Lower leg skin (tissue), 4 donors: Measurements from ENCODE around the gene TOR1AIP2. TPM values are rescaled to one million over a fixed set of nuclear protein-coding genes. Genes with fewer than 3 reads are reported as not detected.

ENCODE experiments used
- DNase-seq, 2 donors: peaks; one replicate each; pipeline ENCODE4 v3.0.0-alpha.2; 2019; ENCODE audit warnings: low spot score in 2 of 2
- H3K4me3 ChIP-seq: fragments of 200-600 bp; sonication (generic); 2 replicates; pipeline ENCODE4 v1.5.1; 2017; ENCODE audit warnings: mild to moderate bottlenecking, low read depth; ENCODE audit not compliant: poor library complexity, severe bottlenecking
- POLR2A ChIP-seq, 2 donors: fragments of 450-650 bp; IDR thresholded peaks; one replicate each; pipeline ENCODE4 v1.6.1; 2016 to 2017; ENCODE audit warnings: antibody characterized with exemption in 2 of 2, mild to moderate bottlenecking in 1 of 2, moderate library complexity in 1 of 2
- WGBS, 2 donors: methylation state at CpG; one replicate each; pipeline ENCODE4 v1.1.5; 2018; 5-methylcytosine and 5-hydroxymethylcytosine counted together
- intact Hi-C: fragments of 100-400 bp; cut with DNase I; formaldehyde crosslinking; loops from one replicate; pipeline ENCODE4 v1.15.0; 2023; ENCODE audit warnings: low total_unique reads
- total RNA-seq, 4 donors: library from RNA; depleted of rRNA; stranded (reverse); fragments of >200 nt; gene quantifications; one replicate each; pipeline ENCODE4 v1.1.0, GENCODE V29; 2016
- TF ChIP-seq, protein P1 (sequence below), 3 donors: fragments of 450-650 bp; IDR thresholded peaks; one replicate each; pipeline ENCODE4 v1.5.1; 2016; ENCODE audit warnings: antibody characterized with exemption in 3 of 3, mild to moderate bottlenecking in 3 of 3, moderate library complexity in 2 of 3

The TOR1AIP2 gene
- total RNA-seq = 100 to 1,000 TPM in 1 of 4 donors, 10 to 100 TPM in 3; 81.5 to 108 (median 91.3) TPM

DNA sequence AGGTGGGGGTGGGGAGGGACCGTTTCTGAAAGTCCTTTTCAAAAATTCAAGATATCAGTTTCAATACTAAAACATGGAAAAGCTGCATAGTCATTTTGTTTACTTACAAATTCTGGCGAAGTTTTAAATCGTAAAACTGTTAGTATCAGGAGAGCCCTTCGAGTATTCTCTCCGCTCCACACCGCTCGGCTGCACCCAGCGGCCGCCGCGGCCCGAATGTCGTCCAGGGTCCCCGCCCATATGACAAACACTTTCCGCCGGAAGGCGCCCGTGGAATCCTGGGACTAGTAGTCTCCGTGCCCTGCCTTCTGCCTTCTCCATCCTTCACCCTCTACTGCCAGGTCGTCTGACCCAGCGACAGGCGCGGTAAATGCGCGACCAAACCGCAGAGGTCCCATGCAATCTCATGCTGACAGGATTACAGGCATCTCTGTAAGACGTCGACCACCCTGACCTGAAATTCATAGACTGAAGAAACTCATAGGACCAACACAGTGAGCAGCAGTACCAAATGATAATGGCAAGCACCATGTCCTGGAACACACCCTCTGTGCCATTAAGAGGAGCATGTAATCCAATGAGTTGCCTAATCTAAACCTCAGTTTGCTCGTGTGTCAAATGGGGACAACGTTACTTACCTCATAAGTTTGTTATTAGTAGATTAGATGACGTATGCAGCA is at the start of gene TOR1AIP2:
Gene TOR1AIP2 (minus strand): TSS at position 218 of the 680 bp plus-strand sequence. CDS start 25,138 bp downstream, outside the sequence.
- TF ChIP-seq POLR2A (IDR thresholded peaks at IDR 0.05) = peak in 1 of 2 donors; percentile 92
- TF ChIP-seq, protein P1, sequence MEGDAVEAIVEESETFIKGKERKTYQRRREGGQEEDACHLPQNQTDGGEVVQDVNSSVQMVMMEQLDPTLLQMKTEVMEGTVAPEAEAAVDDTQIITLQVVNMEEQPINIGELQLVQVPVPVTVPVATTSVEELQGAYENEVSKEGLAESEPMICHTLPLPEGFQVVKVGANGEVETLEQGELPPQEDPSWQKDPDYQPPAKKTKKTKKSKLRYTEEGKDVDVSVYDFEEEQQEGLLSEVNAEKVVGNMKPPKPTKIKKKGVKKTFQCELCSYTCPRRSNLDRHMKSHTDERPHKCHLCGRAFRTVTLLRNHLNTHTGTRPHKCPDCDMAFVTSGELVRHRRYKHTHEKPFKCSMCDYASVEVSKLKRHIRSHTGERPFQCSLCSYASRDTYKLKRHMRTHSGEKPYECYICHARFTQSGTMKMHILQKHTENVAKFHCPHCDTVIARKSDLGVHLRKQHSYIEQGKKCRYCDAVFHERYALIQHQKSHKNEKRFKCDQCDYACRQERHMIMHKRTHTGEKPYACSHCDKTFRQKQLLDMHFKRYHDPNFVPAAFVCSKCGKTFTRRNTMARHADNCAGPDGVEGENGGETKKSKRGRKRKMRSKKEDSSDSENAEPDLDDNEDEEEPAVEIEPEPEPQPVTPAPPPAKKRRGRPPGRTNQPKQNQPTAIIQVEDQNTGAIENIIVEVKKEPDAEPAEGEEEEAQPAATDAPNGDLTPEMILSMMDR (IDR thresholded peaks at IDR 0.05) = no peak
- peak within 1 kb of the TSS; percentile 72 for H3K4me3 ChIP-seq
- WGBS, 2 donors = 4 to 5% methylated on average over 31 of the region's 31 CpGs
- intact Hi-C loops = no loop called here
- DNase-seq = peak; percentile 91 to 98

DNA sequence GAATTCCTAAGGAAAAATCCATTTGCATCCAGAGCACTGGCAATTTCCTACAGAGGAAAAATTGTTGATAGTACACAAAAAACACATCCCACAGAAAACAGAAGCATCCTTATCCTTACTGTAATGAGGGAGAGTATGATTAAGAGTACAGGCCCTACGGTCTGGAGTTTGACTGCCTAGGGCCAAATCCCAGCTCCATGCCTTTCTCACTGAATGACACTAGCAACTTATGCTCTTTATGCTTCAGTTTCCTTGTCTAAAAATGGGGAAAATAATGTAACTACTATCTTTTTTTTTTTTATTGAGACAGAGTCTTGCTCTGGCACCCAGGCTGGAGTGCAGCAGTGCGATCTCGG is 49.2 kb upstream of the TOR1AIP2 start:
- WGBS, 2 donors = 91 to 92% methylated on average over 3 of the region's 3 CpGs
- DNase-seq = no peak
- TF ChIP-seq, protein P1 (IDR thresholded peaks at IDR 0.05) = no peak
- TF ChIP-seq POLR2A (IDR thresholded peaks at IDR 0.05) = no peak
- intact Hi-C loops = no loop called here
- H3K4me3 ChIP-seq = no peak overlapping the region

DNA sequence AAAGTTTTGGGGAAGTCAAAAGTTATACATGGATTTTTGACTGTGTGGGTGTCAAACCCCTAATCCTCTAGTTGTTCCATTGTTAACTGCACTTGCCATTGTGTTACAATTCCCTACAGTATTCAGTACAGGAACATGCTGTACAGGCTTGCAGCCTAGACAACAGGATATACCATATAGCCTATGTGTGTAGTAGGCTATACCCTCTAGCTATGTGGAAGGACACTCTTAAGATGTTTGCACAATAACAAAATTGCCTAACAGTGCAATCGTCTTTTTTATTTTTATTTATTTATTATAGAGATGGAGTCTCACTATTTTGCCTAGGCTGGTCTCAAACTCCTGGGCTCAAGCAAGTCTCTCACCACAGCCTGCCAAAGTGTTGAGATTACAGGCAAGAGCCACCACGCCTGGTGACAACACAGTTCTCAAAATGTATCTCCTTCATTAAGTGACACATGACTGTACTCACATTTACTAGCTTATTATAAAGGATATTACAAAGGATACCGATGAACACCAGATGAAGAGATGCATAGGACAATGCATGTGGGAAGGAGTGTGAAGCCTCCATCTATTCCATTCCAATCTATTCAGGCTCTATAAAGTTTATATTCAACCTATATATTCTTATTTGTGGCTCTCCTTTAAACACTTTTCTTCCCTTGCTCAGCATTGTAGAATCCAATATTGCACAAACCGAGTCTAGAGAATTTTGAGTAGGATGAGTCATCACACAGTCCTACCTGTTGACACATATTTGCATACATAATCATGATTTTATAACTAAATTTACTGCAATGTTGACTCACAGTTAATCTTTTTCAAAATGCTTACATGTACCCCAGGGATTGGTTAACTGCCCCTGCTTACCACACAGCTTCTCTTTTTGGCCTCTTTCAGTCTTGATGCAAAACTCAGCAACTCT is 48.6 kb upstream of the TOR1AIP2 start:
- WGBS, 2 donors = 69 to 78% methylated on average over 4 of the region's 4 CpGs

DNA sequence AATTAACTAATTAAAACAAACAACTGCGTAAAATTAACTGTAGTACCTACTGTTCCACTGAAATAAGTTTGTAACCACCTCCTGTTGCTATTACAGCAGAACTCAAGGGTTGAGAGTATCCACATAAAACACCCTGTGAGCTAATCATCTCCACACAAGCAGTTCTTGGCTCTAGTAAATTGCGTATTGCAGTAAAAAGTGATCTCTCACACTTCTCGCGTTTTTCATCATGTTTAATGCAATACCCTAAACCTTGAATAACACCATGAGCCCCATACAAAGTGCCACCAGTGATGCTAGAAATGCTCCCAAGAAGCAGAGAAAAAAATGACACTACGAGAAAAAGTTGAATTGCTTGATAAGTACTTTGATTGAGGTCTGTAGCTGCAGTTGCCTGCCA is 47.7 kb upstream of the TOR1AIP2 start:
- no peak overlapping the region for H3K4me3 ChIP-seq
- WGBS, 2 donors = 91 to 93% methylated on average over 5 of the region's 5 CpGs
- intact Hi-C loops = no loop called here
- TF ChIP-seq, protein P1 (IDR thresholded peaks at IDR 0.05) = no peak
- TF ChIP-seq POLR2A (IDR thresholded peaks at IDR 0.05) = no peak
- DNase-seq = no peak

More for the DNA sequence above, 48.6 kb upstream of the TOR1AIP2 start:
- no peak for DNase-seq
- TF ChIP-seq POLR2A (IDR thresholded peaks at IDR 0.05) = no peak
- TF ChIP-seq, protein P1 (IDR thresholded peaks at IDR 0.05) = no peak
- no peak overlapping the region for H3K4me3 ChIP-seq
- intact Hi-C loops = no loop called here

DNA sequence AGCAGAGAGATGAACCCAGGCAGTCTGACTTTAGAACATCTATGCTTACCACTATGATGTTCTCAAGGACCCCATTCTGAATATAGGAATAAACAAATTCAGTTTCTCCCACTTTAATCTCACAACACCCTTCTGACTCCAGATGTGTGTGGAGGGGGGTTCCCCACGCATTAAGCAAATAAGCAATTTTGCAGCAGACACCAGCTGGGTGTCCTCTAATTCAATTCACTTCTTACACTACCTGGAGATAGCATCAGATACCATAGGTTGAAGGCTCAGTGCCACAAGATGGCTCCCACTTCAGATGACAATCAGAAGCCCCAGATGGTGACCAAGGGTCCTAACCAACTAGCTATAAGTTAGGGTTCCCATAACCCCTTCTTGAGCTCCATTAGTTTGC is 46.7 kb upstream of the TOR1AIP2 start:
- no peak for DNase-seq
- 92 to 100% methylated on average over 1 of the region's 1 CpG for WGBS, 2 donors
- intact Hi-C loops = no loop called here
- no peak overlapping the region for H3K4me3 ChIP-seq
- TF ChIP-seq POLR2A (IDR thresholded peaks at IDR 0.05) = no peak
- TF ChIP-seq, protein P1 (IDR thresholded peaks at IDR 0.05) = no peak
